GM18907 (cell line): ENCODE measurements around the gene HOXB5.

Experiments used
- ATAC-seq: cut with Tn5 transposase; IDR thresholded peaks from one replicate; pipeline ENCODE4 v1.9.1; 2021; ENCODE audit warnings: mild to moderate bottlenecking, moderate library complexity; ENCODE audit not compliant: unreplicated experiment

The HOXB5 gene

DNA sequence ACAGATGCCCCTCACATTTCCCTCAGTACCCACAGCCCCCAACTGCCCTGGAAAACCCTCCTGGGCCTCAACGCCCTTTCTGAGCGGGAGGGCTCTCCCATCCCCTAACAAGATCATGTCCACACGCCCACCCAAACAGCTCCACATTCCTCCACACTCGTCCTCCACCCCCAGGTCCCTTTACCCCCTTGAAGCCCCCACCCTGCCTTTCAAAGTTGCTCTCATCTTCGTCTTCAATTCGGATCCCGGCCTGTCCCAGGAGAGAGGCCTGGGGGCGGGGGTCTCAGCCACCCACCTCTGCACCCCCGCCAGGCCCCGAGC is 29.8 kb downstream of the HOXB5 start:
- ATAC-seq = no peak

DNA sequence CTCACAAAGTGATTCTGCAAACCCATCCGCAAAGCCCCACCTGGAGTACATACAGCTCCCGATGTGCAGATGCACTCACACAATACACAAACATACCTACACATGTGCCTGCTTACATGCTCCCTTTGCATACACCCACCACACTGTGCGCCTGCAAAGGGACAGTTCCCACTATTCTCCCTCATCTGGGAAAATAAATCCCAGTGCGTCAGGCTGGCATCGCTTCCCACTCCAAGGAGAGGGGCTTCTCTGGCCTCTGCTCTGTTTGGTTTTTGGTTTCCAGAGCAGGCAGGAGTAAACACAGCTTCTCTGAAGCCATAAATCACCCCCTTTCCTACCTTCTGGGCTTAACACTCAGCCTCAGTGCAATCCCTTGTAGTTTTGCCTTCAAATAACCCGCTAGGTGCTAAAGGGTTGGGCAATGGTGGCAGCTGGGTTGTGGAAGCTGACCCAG is 30.2 kb downstream of the HOXB5 start:
- ATAC-seq = no peak

DNA sequence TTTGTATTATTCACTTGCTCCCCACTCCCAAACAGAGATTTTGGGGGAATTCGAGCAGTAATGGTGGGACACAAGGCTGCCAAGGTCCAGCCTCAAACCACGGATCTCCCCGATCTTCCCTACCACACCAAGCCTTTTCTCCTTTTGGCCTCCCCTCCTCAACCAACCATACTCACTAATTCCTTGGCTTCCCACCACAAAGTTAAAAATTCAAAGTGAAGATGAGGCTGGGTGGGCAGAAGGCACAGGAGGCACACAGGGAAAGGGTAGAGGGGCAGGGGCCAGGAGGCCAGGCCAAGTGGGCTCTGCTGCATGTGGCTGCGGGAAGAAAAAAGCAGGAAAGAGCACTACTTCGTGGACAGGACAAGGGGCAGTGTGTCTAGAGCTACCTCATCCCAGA is 30.6 kb downstream of the HOXB5 start:
- ATAC-seq = no peak

DNA sequence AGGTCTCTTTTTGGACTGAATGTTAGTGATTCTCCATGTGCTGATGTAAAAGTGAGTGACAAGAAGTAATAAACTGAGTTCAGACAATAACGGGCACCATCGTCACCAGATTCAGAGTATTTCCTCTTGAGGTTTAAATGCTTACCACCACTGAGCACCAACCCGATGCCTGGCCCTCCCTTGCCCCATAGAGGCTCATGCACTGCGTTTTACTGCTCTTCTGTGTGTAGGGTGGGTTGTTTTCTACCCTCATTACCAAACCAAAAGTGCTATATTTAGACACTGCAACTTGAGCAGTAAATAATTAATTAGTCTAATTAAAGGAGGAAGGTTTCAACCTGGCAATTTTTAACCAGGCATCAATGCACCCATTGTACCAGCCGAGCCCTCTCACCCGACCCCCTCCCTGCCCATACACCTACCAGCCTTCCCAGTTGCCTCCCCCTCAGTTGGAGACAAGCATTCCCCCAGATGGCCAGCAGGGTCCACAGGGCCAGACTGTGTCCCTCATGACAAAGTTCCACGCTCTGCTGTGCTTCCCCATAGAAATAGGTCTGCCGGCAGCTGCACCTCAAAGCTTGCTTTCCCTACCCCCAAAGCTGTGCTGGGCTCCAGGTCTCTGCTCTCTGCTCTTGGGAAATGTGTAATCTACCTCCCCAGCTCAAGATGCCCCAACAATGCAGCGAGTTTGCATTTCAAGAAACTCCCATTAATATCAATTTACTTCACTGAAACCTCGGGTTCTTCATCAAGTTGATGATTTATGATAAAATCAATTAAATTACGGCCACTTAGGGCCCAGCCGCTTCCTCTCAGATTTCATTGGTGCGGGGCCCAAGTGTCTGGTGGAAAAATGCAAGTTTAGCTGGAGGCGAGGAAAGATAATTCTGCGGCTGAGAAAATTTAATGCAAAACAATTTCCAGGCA is 31.4 kb downstream of the HOXB5 start:
- peak; percentile 79 for ATAC-seq

- ATAC-seq = no peak
These were observed 33.5 kb downstream of the HOXB5 start for GRCh38 chr17:48559840-48560817.

DNA sequence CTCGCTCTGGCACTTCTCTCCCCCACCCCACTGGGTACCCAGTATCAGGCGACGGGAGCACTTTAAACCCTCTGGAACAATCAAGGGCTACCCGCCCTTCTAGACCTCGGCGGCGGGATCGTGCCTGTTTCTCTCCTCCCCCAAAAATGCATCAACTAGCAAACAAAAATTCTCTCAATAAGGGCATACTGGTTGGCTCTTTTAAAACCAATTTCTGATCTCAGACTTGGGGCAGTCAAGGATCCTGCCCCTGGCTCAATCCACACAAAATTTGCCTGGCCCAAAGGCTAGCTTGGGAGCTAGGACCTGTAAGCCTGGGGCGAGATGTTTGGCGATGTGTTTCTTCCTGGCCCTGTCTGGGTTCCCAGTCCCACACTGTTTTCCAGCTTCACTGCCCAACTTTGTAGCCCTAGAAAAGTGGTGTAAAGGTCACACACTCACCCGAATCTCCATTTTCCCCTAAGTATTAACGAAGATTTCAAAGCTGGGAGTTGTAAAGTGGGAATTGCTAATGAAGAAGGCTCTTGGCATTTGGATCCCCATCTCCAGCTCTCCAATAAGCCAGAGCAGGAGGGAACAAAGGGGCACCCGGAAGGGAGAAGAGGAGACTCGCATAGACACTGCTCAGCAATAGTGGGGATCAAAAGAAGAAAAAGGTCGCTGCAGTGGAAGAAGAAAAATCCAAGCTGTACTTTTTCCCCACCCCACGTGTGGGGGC is 34.3 kb downstream of the HOXB5 start:
- no peak for ATAC-seq

DNA sequence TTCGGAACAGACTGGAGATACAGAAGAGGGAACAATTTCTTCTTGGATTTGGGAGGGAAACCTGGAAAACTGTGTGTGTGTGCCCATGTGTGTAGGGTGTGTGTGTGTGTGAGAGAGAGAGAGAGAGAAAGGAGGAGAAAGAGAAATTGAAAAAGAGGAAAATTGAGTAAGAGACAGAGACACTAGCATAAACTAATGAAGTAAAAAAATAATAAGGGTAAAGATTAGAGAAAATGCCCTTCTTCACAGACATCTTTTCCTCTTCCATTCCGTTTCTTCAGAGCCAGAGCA is 34.8 kb downstream of the HOXB5 start:
- no peak for ATAC-seq

- no peak for ATAC-seq
These were observed 35.3 kb downstream of the HOXB5 start for GRCh38 chr17:48558057-48558830.

DNA sequence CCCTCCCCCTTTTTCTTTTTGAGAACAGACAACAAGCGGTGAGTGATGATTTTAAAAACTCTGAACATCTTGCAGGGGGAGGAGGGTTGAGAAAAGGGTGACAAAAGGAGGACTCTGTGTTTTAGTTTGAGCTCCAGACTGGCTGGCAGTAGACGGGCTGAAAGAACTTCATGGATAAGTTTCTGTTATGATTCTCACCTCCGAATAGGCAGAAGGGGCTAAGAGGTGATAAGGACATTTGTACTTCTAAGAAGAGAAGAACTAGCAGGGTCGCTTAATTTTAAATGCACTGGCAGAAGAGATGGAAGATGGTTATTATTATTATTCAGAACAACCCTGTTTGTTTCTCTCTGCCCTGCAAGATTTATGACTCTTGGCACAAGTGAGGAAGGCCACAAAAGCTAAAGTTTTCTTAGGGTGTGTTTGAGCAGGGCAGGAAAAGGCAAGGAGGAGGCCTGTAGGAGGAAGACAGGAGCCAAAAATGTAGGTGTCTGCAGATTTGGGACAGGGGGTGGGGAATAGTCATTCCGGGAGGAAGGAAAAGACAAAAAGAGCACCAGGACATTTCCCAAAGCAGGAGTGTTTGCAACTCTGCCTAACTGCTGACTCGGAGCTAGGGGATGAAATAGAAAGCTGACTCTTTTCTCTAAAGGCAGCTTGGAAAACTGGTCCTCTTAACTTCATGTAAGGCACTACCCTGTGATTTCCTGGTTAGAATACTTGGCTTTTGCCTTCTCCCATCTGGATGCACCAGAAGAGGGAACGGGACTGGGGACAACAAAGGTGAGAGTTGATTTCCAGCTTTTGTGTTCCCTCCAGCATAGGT is 36.8 kb downstream of the HOXB5 start:
- no peak for ATAC-seq

DNA sequence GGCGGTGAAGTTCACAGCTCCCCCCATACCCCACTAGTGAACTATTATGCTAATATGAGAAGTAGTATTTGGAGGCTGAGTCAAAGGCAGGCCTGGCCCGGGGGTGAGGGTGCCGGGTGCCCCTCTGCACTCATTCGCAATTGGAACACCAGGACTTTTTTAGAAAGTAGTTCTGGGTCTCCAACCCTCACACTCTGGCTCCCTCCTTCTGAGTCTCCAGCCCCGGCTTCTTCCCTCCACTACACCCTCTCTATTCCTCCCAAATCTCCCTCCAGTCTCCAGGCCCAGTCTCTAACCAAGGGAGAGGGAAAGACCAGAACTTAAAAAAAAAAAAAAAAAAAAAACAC is 37.4 kb downstream of the HOXB5 start:
- no peak for ATAC-seq

DNA sequence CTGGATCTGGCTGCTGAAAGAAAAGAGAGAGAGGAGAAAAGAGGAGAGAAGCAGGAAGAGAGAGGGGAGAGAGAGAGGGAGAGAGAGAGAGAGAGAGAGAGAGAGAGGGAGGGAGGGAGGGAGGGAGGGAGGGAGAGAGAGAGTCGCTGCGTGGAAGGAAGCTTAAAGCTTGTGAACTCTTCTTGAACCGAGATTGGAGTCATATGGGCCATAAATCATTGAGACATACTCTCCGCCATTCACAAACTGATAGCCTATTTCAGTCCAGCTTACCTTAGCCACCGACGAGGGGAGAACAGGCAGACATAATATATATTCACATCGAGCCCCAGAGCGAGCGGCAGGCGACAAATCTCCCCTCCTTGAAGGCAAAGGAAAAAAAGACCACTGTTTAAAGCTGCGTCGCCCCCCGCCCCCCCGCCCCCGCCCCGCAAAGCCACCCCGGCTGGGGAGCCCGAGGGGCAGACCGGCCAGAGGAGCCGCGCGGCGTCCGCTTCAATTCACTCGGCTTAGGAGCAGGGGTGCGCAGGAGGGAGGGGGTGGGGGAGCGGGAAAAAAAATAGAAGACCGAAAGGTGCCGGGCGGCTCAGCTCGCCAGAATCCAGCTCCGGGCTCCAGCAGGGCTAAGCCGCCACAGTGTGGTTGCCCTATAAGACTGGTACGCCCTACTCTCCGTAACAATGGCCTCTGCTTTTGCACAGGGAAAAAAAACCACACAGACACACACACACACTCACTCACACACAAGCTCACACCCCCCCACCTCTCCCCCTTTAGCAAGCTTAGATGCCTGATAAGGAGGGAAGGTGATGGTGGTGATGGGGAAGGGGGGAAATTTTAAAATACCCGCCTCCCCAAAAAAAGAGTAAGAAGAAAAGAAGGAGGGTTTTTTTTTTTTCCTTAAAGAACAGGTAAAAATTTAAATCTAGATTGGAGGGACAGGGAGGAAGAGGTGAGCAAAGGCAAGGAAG is 38.0 kb downstream of the HOXB5 start:
- no peak for ATAC-seq

DNA sequence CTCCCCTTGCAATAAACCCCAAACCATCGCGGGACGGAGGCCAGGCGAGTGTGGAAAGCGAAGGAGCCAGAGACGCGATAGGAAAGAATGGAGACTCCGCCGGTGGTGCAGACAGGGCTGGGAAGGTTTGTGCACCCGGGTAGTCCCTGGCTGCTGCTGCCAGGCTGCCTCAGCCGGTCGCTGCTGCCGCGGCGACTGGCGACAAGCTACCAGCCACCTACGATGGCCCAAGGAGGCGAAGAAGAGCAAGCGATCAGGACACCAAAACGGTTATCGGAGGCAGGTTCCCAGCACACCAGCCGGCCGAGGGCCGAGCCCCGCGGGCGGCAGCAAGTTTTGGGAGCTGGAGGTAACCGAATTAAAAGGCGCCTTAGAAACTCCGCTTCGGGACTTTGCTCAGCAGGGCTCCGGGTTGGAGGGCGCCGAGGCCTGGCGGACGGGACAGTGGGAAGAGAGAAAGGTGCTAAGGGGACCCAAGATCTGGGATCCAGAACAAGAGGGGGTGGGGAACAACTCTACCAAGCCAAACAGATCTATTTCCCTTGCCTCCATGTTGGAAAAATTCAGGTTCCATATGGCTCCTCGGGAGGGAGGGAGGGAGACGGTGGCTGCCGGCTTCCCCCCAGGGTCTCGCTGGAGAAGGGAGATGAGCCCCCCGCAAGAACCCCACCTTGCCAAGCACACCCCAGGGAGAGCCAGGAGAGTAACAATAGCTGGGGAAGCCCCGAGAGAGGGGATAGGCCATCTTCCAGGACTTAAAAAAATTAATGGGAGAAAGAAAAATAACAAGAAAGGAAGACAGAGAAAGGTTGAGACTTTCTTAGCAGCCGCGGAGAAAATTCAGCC is 38.9 kb downstream of the HOXB5 start:
- ATAC-seq = no peak

DNA sequence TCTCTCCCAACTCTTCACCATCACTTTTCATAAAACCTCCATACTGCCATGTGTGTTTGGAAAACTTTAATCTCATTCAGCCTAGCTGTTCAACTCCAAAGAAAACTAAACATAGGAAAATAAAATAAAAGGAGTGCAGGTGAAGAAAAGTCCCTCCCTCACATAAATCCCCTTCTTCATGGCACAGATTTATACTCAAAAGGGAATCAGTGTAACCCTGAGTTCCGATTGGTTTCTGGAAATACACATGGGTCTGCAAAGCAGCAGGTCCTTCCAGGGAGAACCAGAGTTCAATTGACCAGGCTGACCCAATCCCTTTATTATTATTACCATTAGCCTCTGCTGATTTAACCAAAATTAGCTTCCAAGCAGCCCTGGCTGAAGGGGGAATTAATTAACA is 39.8 kb downstream of the HOXB5 start:
- ATAC-seq = no peak

- ATAC-seq = no peak
These were observed 40.4 kb downstream of the HOXB5 start for GRCh38 chr17:48553190-48553547.

- no peak for ATAC-seq
These were observed 41.0 kb downstream of the HOXB5 start for GRCh38 chr17:48552466-48553189.

DNA sequence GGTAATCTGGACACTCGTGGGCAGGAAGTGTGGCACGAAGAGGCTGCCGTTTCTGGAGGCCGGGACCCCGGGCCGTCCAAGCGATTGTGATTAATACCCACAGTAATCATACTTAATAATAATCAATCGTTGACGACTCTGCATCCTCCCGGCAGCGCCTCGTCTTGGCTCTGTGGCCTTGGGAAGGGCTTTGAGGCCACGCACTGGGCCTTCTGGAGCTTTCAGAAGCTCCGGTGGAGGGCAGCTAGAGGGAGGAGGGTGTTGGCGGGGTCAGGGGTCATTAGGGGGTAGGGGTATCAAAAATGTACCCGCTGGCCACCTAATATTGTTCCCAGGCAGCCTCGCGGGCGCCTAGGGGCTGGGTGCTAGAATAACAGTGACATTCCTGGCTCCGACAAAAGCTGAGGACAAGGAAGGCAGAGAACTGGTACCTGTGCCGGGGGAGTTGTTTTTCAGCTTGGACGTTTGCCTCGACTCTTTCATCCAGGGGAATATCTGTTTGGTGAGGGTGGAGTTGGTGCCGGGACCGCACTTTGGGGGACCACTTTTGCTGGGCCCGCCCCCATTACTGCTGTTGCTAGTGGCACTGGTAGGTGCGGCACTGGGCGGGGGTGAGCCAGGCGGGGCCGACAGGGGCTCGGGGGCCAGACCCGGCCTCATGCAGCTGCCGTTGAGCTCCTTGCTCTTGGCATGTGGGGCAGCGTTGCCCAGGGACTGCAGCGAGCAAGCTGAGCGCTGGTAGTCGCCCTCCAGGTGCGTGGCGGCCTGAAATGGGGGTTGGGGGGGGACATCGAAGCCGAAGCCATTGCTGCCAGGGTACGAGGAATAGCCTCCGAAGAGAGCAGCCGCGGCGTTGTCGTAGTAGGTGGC is 41.7 kb downstream of the HOXB5 start:
- ATAC-seq = no peak
